Effector memory CD4-positive, alpha-beta T cell (primary cell): ENCODE measurements around the gene EIF2S1.

Experiments used
- DNase-seq, 3 donors: peaks; one replicate each; pipeline ENCODE4 v3.0.0-alpha.2; 2020
- H3K27ac ChIP-seq: 2 replicates; pipeline ENCODE4 v1.7.0; 2013; ENCODE audit warnings: mild to moderate bottlenecking, low read length, moderate library complexity; ENCODE audit not compliant: insufficient read depth, poor library complexity, severe bottlenecking
- H3K27me3 ChIP-seq: replicated peaks from 2 replicates; pipeline ENCODE4 v1.7.0; 2013; ENCODE audit warnings: mild to moderate bottlenecking, low read length; ENCODE audit not compliant: insufficient read depth, control insufficient read depth, poor library complexity, severe bottlenecking
- H3K36me3 ChIP-seq: 2 replicates; pipeline ENCODE4 v1.7.0; 2013; ENCODE audit warnings: mild to moderate bottlenecking, low read length, moderate library complexity; ENCODE audit not compliant: control insufficient read depth, insufficient read depth
- H3K4me1 ChIP-seq: 2 replicates; pipeline ENCODE4 v1.7.0; 2013; ENCODE audit warnings: low read length, mild to moderate bottlenecking; ENCODE audit not compliant: control insufficient read depth, insufficient read depth, poor library complexity, severe bottlenecking
- H3K4me3 ChIP-seq: 2 replicates; pipeline ENCODE4 v1.7.0; 2013; ENCODE audit warnings: low read length, low read depth, mild to moderate bottlenecking; ENCODE audit not compliant: insufficient read depth, poor library complexity, severe bottlenecking
- H3K9me3 ChIP-seq: 2 replicates; pipeline ENCODE4 v1.7.0; 2013; ENCODE audit warnings: mild to moderate bottlenecking, low read length, moderate library complexity; ENCODE audit not compliant: control insufficient read depth

The EIF2S1 gene

GRCh38 chr14:67418401-67419191, 58.5 kb downstream of the EIF2S1 start:
- Histone ChIP-seq H3K4me3 (no peak overlapping the region), H3K27me3 (no peaks in the 10 kb centered on the region), H3K9me3 (no peaks in the 10 kb centered on the region), H3K4me1 (no peaks in the 10 kb centered on the region), H3K27ac (no peak overlapping the region), H3K36me3 (no peaks in the 10 kb centered on the region)
- no peak for DNase-seq

GRCh38 chr14:67420102-67420739, 60.1 kb downstream of the EIF2S1 start:
- Histone ChIP-seq H3K9me3 (no peaks in the 10 kb centered on the region), H3K4me1 (no peaks in the 10 kb centered on the region), H3K27ac (no peak overlapping the region), H3K27me3 (peaks cover 5% of the 10 kb centered on the region), H3K4me3 (no peak overlapping the region), H3K36me3 (no peaks in the 10 kb centered on the region)
- DNase-seq, result no peak

DNA sequence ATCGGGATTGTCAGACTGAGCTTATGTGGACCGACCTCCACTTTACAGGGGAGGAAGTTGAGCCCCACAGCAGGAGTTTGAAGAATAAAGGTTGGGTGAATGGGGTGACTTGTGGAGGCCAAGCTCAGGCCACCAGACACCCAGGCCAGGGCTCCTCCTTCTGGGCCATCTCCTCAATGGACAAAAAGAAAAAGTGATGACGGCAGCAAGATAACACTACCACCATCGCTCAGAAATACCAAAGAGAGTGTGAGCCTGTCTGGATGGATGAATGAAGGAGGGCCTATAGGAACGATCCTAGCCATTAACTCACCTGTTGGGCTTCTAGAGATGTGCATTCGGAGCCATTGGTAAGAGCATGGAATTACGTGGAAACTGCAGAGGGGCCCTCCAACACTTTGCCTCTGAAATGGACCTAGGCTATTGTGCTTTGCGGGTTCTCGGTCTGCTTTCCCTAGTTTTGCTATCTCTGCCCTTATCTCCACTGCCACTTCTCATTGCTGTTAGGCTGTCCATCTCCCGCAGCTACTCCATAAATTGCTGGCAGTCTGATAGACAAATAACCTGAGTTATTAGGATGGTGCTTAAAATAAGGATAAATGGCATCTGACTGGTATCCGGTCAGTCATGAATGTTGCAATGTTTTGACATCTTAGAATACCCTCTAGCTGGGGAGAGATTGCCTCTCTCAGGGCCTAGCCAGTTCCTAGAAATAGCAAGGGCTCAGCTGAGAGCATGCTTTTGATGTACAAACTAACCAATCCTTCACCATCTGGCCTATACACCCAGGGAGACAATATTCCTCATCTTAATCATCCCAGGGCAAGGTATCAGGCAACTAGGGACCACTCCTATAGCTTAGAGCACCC, 61.5 kb downstream of the EIF2S1 start:
- Histone ChIP-seq H3K9me3 (no peaks in the 10 kb centered on the region), H3K36me3 (no peaks in the 10 kb centered on the region), H3K27ac (no peak overlapping the region), H3K4me3 (no peak overlapping the region), H3K4me1 (no peaks in the 10 kb centered on the region), H3K27me3 (peaks cover 5% of the 10 kb centered on the region)
- no peak for DNase-seq

DNA sequence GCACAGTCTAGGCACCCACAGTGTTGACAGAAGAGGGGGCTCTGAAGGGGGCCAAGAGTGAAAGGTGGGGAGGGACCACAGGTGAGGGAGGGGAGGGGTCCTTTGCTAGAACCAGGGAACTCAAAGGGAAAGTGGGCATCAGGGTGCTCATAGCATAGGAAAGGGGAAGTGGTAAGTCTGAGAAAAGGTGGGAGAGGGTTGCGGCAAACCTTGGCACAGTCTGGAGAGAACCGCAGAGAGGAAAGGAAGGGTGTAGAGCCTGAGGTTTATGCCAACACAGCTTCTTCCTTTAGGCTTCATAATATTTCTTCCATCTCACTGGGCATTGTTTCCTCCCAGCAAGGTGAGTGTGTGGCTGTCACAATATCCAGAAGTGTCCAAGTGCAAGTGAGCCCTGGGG, 63.3 kb downstream of the EIF2S1 start:
- DNase-seq, result no peak
- Histone ChIP-seq H3K4me3 (no peak overlapping the region), H3K4me1 (peaks cover 3% of the 10 kb centered on the region), H3K27ac (no peak overlapping the region), H3K36me3 (no peaks in the 10 kb centered on the region), H3K9me3 (no peaks in the 10 kb centered on the region), H3K27me3 (peaks cover 8% of the 10 kb centered on the region)

- no peaks in the 10 kb centered on the region for H3K36me3 ChIP-seq
- peaks cover 8% of the 10 kb centered on the region for H3K27me3 ChIP-seq
- DNase-seq, result no peak
- H3K9me3 ChIP-seq, result no peaks in the 10 kb centered on the region
- H3K27ac ChIP-seq, result no peak overlapping the region
- peaks cover 3% of the 10 kb centered on the region for H3K4me1 ChIP-seq
- no peak overlapping the region for H3K4me3 ChIP-seq
Observed at GRCh38 chr14:67424539-67424938, 64.4 kb downstream of the EIF2S1 start.

- peaks cover 3% of the 10 kb centered on the region for H3K4me1 ChIP-seq
- peaks cover 8% of the 10 kb centered on the region for H3K27me3 ChIP-seq
- no peak for DNase-seq
- no peaks in the 10 kb centered on the region for H3K9me3 ChIP-seq
- no peak overlapping the region for H3K4me3 ChIP-seq
- H3K36me3 ChIP-seq, result no peaks in the 10 kb centered on the region
- H3K27ac ChIP-seq, result no peak overlapping the region
Observed at GRCh38 chr14:67425608-67426007, 65.5 kb downstream of the EIF2S1 start.

DNA sequence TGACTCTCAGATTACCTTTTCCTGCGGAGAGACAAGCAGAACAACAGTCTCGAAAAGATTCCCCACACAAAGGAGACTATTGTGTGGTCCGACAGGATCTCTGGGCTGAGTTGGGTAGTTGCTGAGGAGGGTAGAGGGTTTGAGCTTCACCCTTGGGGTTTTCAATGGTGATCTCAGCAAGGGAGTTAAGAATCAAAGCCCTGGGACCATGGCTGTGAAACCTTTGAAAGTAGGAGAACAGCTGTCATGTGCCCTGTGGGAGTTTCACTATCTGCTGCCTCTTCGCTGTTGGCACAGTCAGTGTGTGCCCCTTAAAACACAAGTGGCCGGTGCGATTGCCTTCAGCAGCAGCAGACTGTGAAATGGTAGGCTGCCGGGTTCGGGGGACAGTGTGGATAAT, 66.0 kb downstream of the EIF2S1 start:
- H3K9me3 ChIP-seq, result no peaks in the 10 kb centered on the region
- DNase-seq, result no peak
- no peak overlapping the region for H3K27ac ChIP-seq

DNA sequence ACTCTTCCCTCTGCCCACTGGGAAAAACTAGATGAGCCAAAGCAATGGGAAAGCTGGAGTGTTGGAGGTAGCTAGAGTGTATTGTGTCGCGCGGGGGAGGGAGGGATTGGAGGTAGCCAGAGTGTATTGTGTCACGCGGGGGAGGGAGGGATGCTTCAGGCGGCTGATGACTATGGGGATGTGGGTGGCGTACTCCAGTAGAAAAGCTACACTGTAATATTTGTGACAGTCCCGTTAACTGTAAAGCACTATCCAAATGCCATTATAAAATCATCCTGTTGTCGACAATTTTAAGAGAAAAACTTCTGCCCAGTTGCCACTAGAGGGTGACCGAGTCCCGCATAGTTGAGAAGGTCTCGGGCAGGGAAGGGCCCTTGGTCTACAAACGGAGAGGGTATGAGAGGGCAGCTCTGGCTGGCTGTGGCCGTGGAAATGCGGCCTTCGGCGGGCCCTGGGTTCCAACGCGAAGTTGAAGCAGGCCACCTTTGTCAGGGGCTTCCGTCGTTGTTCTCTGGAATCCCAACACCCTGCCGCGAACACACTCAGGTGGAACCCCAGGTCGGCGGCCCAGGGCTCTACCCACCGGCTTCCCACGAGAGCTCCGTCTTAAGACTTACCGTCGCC, 67.0 kb downstream of the EIF2S1 start:
- DNase-seq, result peak; percentile 41 to 57 (median 47)
- no peak overlapping the region for H3K4me3 ChIP-seq
- no peak overlapping the region for H3K27ac ChIP-seq
- H3K36me3 ChIP-seq, result no peaks in the 10 kb centered on the region
- H3K9me3 ChIP-seq, result no peaks in the 10 kb centered on the region
- H3K4me1 ChIP-seq, result peaks cover 3% of the 10 kb centered on the region
- peaks cover 8% of the 10 kb centered on the region for H3K27me3 ChIP-seq

More for the DNA sequence above, 66.0 kb downstream of the EIF2S1 start:
- peaks cover 8% of the 10 kb centered on the region for H3K27me3 ChIP-seq
- H3K36me3 ChIP-seq, result no peaks in the 10 kb centered on the region
- H3K4me1 ChIP-seq, result peaks cover 3% of the 10 kb centered on the region
- H3K4me3 ChIP-seq, result no peak overlapping the region

GRCh38 chr14:67428501-67429031, 68.4 kb downstream of the EIF2S1 start:
- H3K4me1 ChIP-seq, result peaks cover 3% of the 10 kb centered on the region
- H3K36me3 ChIP-seq, result no peaks in the 10 kb centered on the region
- no peak overlapping the region for H3K4me3 ChIP-seq
- peaks cover 8% of the 10 kb centered on the region for H3K27me3 ChIP-seq
- H3K27ac ChIP-seq, result no peak overlapping the region
- no peak for DNase-seq
- no peaks in the 10 kb centered on the region for H3K9me3 ChIP-seq
